Sigmoid colon (tissue), 7 donors: ENCODE results near the gene JAZF1. TPM values are rescaled to one million over a fixed set of nuclear protein-coding genes. Genes with fewer than 3 reads are reported as not detected.

ENCODE experiments used
- DNase-seq: peaks from one replicate; pipeline ENCODE4 v3.0.0-alpha.2; 2019
- H3K27ac ChIP-seq, 4 donors: fragments of 200-600 bp; sonication (generic); one replicate each; pipeline ENCODE4 v1.5.1; 2016 to 2019; ENCODE audit warnings: mild to moderate bottlenecking in 1 of 4
- H3K27me3 ChIP-seq, 3 donors: fragments of 200-600 bp; sonication (generic); one replicate each; pipeline ENCODE4 v1.5.1; 2019; ENCODE audit warnings: mild to moderate bottlenecking in 1 of 3
- H3K36me3 ChIP-seq, 4 donors: fragments of 200-600 bp; sonication (generic); one replicate each; pipeline ENCODE4 v1.5.1; 2016 to 2019
- H3K4me1 ChIP-seq, 4 donors: fragments of 200-600 bp; sonication (generic); one replicate each; pipeline ENCODE4 v1.5.1; 2017 to 2019
- H3K4me3 ChIP-seq, 4 donors: fragments of 200-600 bp; sonication (generic); one replicate each; pipeline ENCODE4 v1.5.1; 2017 to 2019; ENCODE audit warnings: mild to moderate bottlenecking in 2 of 4, moderate library complexity in 1 of 4
- H3K9me3 ChIP-seq, 4 donors: fragments of 200-600 bp in 3 of 4; sonication (generic) in 3 of 4; one replicate each; pipeline versions ENCODE4 v1.5.1 to v1.6.1; 2013 to 2019
- CTCF ChIP-seq, 4 experiments: fragments of 450-650 bp in 3 of 4; fragments of 200-600 bp in 1 of 4; IDR thresholded peaks; one replicate each; pipeline ENCODE4 v1.5.1; 2016 to 2019; ENCODE audit warnings: antibody characterized with exemption in 4 of 4, mild to moderate bottlenecking in 3 of 4, moderate library complexity in 2 of 4
- EP300 ChIP-seq, 4 donors: sonication (generic); formaldehyde crosslinking; IDR thresholded peaks; one replicate each; pipeline ENCODE4 v1.6.1; 2017; ENCODE audit warnings: antibody characterized with exemption in 4 of 4
- POLR2A ChIP-seq, 2 donors: fragments of 450-650 bp; IDR thresholded peaks; one replicate each; pipeline ENCODE4 v1.6.1; 2016; ENCODE audit warnings: antibody characterized with exemption in 2 of 2, mild to moderate bottlenecking in 2 of 2, moderate library complexity in 2 of 2
- POLR2AphosphoS5 ChIP-seq, 4 donors: sonication (generic); formaldehyde crosslinking; IDR thresholded peaks; one replicate each; pipeline ENCODE4 v1.6.1; 2017; ENCODE audit warnings: antibody characterized with exemption in 4 of 4
- WGBS, 2 donors: extraction: QIAGEN DNeasy Blood & Tissue Kit; methylation state at CpG; one replicate each; pipeline ENCODE4 v1.1.7; 2013; 5-methylcytosine and 5-hydroxymethylcytosine counted together
- intact Hi-C: fragments of 100-400 bp; cut with DNase I; formaldehyde crosslinking; loops from one replicate; pipeline ENCODE4 v1.15.1; 2023
- polyA plus RNA-seq, 3 donors: library from polyadenylated mRNA; stranded (reverse); fragments of 200-250 nt; gene quantifications; one replicate each; pipeline ENCODE4 v1.2.3, GENCODE V29; 2013
- total RNA-seq, 4 donors: library from RNA; depleted of rRNA; stranded (reverse); fragments of >200 nt; gene quantifications; one replicate each; pipeline ENCODE4 v1.1.0, GENCODE V29; 2016
- donor health status: healthy with polysubstance abuse.
- donor health status: Bipolar disorder and iron deficiency.
- donor health status: healthy.

Gene JAZF1
- total and polyA plus RNA-seq, 7 donors: 4.2 to 59.6 (median 46.4) TPM

DNA sequence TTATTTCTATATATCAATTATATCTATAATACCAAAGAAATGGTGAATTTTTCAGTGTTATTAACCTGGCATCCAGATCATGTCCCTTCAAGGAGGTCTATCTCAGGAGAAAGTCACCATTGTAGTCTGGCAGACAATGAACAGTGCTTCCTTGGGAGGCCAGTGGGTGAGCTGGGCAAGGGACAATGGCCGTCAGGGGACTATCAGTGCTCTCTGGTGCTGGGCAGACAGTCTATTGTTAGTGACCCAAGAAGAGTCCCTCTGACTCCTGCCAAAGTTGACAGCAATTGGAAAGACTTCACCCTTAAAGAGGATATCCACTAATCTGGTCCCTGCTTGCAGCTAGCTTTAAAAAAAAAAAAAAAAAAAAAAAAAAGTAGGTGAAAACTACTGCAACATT lies 7.1 kb downstream of the JAZF1 start:
- no peak for TF ChIP-seq CTCF (IDR thresholded peaks at IDR 0.05)
- TF ChIP-seq POLR2AphosphoS5 (IDR thresholded peaks at IDR 0.05): no peak
- TF ChIP-seq EP300 (IDR thresholded peaks at IDR 0.05): no peak
- no peak for TF ChIP-seq POLR2A (IDR thresholded peaks at IDR 0.05)
- DNase-seq: no peak
- no peak overlapping the region for H3K4me3 ChIP-seq
- 90 to 94% methylated on average over 1 of the region's 1 CpG for WGBS, 2 donors
- no peaks in the 10 kb centered on the region for H3K27me3 ChIP-seq
- peaks cover 0 to 87% (median 50%) of the 10 kb centered on the region in 4 donors for H3K4me1 ChIP-seq
- H3K27ac ChIP-seq: peak overlapping the region in 1 of 4 donors; percentile 72
- intact Hi-C loops: loop anchor here (10.0 kb wide), 1 partner anchor 979 kb away; no protein-coding TSS in a partner anchor
- H3K36me3 ChIP-seq: no peaks in the 10 kb centered on the region
- no peaks in the 10 kb centered on the region for H3K9me3 ChIP-seq

DNA sequence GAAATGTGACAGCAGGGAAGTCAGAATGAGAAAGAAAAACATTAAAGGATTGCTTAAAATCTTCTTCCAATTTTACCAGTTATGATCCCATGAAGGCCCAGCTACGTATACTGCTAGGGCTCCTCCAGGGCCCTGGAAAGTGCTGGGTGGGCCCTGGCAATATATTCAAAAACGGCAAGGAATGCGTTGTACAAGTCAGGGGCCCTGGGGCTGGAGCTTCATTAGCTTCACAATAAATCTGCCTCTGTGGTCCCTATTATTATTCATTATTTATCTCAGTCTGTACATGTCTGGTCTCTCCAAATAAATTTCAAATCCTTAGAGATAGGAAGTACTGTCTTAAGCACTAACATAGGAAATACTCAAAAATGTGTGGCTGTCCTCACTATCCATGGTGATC lies 7.6 kb downstream of the JAZF1 start:
- Histone ChIP-seq H3K4me3 (no peak overlapping the region), H3K4me1 (peaks cover 0 to 84% (median 45%) of the 10 kb centered on the region in 4 donors), H3K27me3 (no peaks in the 10 kb centered on the region), H3K27ac (peak overlapping the region in 1 of 4 donors; percentile 72), H3K36me3 (no peaks in the 10 kb centered on the region), H3K9me3 (no peaks in the 10 kb centered on the region)
- intact Hi-C loops: loop anchor here (10.0 kb wide), 1 partner anchor 978 kb away; no protein-coding TSS in a partner anchor
- no peak for DNase-seq
- TF ChIP-seq CTCF (IDR thresholded peaks at IDR 0.05): no peak
- no peak for TF ChIP-seq POLR2A (IDR thresholded peaks at IDR 0.05)
- no peak for TF ChIP-seq POLR2AphosphoS5 (IDR thresholded peaks at IDR 0.05)
- no peak for TF ChIP-seq EP300 (IDR thresholded peaks at IDR 0.05)
- WGBS, 2 donors: 91 to 94% methylated on average over 3 of the region's 3 CpGs

DNA sequence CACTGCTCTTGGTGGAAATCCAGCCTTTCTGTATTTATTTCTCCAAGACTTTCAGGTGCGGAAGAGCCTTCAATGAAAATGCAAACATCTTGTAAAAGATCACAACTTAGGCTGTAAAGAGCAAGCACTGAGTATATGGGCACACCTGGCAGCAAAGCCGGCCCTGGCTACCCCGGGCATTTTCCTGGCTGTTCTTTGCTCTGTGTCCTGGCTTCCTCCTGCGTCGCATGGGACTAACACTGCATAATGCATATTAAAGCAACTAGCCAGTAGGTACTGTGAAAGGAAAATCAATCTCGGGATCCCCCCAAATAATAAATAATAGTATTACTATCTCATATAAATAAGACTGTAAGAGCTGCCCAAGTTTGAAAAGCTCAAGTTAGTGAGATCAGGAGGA lies 9.9 kb downstream of the JAZF1 start:
- intact Hi-C loops: loop anchor here (10.0 kb wide), 1 partner anchor 976 kb away; no protein-coding TSS in a partner anchor
- H3K27me3 ChIP-seq: no peaks in the 10 kb centered on the region

DNA sequence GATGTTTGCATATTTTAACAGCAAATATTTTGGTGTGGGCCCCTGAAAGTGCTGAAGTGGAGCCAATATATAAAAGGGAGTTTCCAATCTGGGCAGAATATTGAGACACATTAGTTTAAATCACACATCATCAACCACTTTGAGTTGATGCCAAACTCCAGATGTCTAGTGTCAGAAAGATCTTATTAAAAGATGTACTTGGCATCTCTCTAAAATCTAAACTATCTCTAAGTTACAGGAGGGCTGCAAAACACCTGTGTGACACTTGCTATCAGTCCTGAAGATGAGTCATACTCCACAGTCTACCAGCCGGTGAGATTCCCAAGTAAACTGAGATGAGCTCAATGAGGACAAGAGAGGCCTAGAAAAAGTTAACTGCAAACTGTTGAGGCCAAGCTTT lies 11.4 kb downstream of the JAZF1 start:
- Histone ChIP-seq H3K4me1 (peaks cover 0 to 87% (median 46%) of the 10 kb centered on the region in 4 donors), H3K4me3 (no peak overlapping the region), H3K9me3 (no peaks in the 10 kb centered on the region), H3K27ac (peak overlapping the region in 1 of 4 donors; percentile 26), H3K27me3 (no peaks in the 10 kb centered on the region), H3K36me3 (no peaks in the 10 kb centered on the region)
- TF ChIP-seq CTCF (IDR thresholded peaks at IDR 0.05) (no peak), EP300 (IDR thresholded peaks at IDR 0.05) (no peak), POLR2AphosphoS5 (IDR thresholded peaks at IDR 0.05) (no peak), POLR2A (IDR thresholded peaks at IDR 0.05) (no peak)
- 44 to 61% methylated on average over 1 of the region's 1 CpG for WGBS, 2 donors
- no peak for DNase-seq
- intact Hi-C loops: no loop called here

More for the DNA sequence above, 9.9 kb downstream of the JAZF1 start:
- TF ChIP-seq CTCF (IDR thresholded peaks at IDR 0.05) (no peak), POLR2A (IDR thresholded peaks at IDR 0.05) (no peak), POLR2AphosphoS5 (IDR thresholded peaks at IDR 0.05) (no peak), EP300 (IDR thresholded peaks at IDR 0.05) (no peak)
- Histone ChIP-seq H3K9me3 (no peaks in the 10 kb centered on the region), H3K36me3 (no peaks in the 10 kb centered on the region), H3K27ac (peak overlapping the region in 1 of 4 donors; percentile 72), H3K4me1 (peaks cover 0 to 83% (median 42%) of the 10 kb centered on the region in 4 donors), H3K4me3 (no peak overlapping the region)
- no peak for DNase-seq
- 93 to 96% methylated on average over 6 of the region's 6 CpGs for WGBS, 2 donors
